ENCODE data around the gene MRPL52.
"Not testable (repeated sequence)": the region's sequence is repeated elsewhere in the genome, so short reads cannot be mapped to it uniquely, and the experiment has no call there.

The MRPL52 gene

DNA sequence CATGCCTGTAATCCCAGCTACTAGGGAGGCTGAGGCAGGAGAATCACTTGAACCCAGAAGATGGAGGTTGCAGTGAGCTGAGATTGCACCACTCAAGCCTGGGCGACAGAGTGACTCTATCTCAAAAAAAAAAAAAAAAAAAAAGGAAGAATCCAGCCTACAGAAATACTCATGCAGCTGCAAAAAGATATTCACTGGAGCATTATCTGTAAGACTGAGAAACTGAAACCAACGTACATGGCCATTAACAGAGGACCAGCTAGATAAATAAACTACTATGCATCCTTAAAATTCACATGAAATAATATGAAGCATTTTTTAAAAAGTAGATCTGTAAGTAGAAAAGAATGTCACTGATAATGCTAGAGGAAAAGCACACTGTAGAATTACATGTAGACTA is 18.0 kb upstream of the MRPL52 start:
- no peak for DNase-seq

DNA sequence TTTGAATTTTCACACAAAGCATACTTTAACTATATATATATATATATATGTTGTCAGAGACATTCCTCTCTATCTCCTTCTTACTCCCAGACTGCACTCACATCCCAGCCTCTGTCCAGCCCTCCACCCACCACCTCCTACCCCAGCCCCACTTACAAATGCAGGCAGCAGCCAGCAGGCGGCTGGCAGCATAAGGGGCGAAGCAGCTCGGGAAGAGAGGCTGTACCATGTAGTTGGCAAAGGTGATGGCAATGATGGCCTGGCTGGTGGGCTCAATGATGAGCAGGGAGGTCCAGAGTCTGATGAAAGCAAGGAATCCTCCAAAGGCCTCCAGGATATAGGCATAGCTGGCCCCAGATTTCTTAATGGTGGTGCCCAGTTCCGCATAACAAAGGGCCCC is 16.9 kb upstream of the MRPL52 start:
- no peak for DNase-seq

DNA sequence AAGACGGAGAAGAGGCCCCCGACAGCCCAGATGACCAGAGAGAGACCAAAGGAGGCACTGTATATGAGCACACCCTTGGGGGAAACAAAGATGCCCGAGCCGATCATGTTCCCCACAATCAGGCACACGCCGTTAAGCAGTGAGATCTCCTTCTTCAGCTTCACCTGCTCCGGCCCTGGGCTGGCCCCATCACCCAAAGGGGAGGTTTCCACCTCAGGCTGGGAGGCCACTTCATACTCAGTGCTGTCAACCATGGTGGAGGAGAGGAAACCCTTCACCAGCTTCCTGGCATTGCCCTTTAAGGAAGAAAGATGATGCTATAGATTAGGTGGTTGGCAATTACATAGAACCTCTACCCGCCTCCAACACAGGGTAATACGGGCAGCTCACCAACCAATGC is 16.5 kb upstream of the MRPL52 start:
- DNase-seq: no peak

DNA sequence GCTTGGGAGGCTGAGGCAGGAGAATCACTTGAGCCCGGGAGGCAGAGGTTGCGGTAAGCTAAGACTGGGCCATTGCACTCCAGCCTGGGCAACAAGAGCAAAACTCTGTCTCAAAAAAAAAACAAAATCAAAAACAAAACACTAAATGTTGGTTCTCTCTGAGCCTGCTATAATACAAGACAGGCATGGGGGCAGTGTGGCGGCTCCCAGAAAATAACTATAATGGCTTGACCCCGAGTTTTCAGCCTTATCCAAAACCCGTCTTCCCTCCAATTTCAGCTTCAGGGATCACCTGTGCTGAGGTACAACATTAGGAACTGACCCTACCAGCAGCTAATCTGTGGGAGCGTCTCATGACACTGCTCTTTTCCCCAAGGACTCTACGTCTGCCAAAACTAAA is 15.3 kb upstream of the MRPL52 start:
- no peak for DNase-seq

DNA sequence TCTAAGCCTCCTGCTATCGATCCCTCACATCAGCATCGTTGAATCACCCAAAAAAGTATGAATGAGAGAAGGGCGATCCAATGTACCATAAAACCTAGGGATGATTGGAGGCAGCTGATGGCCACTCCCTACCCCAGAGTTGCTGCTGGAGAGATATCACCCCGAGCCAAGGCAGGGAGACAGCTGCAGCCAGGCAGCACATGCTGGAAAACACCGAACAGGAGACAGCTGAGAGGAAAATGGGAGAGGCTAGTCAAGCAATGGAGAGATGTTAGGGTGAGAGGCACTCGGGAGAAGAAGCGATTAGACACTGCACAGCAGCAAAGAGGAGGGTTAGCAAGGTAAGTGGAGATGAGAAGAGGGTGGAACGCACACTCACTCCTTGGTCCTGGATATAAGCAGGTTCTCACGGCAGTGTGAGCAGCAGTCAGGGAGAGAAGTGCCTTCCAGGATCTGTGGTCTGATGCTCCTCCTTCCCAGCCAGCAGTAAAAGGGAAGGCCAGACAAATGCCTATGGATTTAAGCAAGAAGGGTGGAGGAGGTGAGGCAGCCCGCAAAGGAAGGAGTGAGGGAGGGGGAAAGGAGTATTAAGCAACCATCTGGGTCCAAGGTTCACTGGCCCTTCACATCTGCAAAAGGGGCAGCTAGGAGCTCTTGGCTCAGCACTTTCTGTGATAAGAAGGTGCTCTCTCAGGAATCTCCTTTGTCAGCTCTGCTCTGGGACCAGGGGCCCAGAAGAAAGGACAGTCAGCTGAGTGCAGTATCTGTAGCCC is 14.6 kb upstream of the MRPL52 start, which contains the start of gene SLC7A7:
SLC7A7 (minus strand) TSS at position 495 of the 773 bp plus-strand sequence. CDS start 2,037 bp downstream, outside the sequence.
- DNase-seq: no peak

DNA sequence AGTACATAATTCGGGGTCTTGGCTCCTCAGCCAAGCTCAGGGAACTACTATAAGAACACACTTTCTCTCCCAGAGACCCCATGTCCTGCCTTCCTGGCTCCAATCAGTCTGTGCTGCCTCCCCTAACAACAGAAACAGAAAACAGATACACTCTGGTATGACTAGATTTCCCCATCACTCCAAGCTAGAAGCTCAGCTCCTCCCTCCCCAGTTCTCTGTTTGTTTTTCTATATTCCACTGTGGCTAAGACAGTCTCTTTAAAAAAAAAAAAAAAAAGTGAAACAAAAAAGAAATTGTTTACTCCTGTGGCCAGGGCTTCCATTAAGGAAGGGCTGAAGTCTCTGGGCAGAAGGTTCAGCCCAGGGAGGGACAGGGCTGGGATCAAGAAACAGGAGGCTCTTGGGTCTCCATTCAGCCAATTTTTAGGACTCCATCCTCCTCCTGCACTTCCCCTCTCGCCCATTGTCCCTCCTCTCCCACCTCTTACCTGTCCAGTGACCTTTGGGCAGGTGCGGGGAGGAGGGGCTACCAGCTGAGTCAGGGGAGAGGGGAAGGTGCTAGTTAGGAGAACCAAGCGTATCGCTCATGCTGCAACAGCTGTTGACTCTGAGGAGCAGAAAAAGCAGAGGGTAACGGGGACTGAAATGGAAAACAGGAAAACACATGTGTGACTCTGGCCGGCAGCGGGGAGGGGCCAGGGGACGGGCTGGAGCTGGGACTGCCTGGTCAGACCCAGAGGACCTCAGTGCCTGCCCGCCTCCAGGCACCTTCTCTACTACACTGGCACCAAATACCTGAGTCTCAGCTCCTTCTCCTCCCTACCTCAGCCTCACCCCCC is 10.3 kb upstream of the MRPL52 start:
- DNase-seq: no peak

DNA sequence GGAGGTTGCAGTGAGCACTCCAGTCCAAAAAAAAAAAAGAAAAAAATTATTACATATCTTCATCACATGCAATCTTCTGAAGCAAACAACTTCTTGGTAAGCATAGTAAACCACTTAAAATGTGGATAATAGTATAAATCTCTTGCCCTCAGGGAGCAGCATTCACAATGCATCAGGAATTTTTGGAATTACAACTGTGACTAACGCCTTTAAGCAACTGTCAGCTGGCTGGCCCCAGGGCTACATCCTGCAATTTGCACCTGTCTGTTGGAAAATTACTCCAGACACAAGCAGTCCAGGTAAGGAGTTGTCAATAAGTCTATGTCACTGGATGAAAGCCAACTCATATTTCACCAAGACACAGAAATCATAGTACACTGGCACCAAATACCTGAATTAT is 9.0 kb upstream of the MRPL52 start:
- no peak for DNase-seq

DNA sequence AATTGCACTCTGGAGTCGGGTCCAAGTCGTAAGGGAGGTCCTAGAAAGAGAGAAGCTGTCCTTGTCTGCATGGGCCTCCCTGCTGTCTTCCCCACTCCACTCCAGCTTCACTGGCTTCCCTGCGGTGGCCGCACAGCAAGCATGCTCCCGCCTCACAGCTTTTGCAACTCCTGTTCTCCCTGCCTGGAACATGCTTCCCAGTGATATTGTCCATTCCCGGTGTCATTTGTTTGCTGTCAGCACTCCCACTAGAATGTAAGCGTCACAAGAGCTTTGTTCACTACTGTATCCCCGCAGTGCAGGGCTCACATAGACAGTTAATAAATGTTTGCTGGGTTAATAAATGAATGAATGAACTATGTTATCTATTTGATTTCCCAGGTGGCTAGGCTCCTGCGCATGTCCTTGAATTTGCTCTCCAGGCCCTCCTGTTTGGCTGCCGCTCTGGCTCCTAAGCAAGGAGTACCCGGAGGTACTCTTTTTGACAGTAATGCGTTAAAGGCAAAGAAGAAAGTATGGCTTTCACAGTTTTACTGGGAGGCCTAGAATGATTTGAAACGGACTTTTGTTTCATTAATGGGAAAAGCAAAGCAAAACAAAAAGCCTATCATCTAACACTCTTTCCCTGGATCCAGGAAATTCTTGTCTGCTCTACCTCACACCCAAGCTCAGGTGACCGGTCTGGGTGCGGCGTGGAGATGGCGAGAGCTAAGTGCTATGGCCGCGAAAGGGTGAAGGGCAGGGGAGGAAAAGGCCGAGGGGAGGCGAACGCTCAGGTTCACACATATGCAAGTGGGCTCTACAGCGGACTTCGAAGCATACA is 8.3 kb upstream of the MRPL52 start:
- no peak for DNase-seq

DNA sequence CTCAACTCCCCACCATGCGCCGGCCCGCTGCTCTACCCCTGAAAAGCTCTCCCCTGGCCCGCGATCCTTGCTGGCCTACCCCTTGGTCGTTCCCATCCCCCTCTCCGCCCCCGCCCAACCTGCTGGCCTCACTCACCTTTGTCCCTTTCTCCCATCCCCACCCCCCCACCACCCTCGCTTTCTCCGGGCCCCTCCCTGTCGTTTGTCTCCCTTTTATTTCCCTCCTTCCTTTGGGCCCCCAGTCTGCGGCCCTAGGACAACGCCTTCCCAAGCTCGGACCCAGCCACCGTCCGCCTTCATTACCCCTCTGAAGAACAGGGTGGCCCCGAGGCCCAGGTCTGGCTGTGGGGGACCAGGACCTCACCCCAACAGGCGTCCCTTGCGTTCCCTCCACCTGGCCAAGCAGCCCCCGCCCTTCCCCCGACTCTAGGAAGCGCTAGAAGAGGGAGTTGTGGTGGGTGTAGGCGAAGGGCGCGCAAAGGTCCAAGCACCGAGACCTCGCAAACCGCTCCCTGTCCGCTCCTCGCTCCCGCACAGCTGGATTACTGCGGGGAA is 7.6 kb upstream of the MRPL52 start:
- no peak for DNase-seq

DNA sequence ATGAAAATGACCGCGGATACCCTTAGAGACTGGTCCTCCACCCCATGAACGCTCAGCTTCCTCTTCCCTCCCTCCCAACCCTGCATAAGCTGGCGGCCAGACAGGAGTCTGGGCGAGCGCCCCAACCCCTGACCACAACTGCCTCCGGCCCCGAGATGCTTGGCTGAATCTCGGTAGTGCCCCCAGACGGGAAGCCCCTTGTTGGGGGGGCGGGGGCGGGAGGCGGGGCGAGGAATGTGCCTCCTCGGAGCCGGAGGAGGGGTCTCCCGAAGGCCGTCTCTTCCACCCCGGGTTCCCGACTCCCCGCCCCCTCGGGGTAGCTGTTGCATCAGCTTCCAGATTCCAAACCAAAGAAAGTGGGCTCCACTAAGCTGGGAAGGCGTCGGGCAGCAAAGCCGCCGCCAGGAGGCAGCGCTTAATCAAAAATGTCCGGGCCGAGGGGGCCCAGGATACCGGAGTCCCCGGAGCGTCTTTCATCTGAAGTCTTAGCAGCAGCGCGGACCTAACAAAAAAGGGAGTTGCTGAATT is 7.1 kb upstream of the MRPL52 start:
- peak; percentile 24 to 50 (median 34) for DNase-seq

DNA sequence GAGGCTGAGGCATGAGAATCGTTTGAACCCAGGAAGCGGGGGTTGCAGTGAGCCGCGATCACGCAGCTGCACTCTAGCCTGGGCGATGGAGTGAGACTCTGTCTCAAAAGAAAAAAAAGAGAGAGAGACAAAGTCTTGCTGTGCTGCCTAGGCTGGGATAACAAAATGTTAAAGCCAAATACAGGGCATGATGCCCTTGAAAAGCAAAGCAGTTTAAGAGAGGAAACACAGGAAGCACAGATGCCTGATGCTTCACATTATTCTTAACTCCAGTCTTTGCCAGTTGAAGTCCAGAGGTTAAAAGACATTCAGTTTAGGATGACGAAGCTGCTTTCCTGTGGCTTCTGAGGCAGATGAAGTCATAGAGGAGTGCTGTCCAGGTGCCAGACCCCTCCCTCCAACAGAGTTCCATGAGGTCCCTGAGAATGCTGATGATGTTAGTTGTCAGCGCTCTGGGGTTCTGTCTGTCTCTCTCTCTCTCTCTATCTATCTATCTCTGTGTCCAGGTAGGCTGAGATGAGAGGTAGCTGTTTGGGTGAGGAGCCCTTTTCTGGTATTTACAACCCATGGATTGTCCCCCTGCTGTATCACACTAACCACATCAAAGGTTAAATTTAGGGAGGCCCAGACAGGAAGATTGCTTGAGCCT is 4.9 kb upstream of the MRPL52 start:
- no peak for DNase-seq

DNA sequence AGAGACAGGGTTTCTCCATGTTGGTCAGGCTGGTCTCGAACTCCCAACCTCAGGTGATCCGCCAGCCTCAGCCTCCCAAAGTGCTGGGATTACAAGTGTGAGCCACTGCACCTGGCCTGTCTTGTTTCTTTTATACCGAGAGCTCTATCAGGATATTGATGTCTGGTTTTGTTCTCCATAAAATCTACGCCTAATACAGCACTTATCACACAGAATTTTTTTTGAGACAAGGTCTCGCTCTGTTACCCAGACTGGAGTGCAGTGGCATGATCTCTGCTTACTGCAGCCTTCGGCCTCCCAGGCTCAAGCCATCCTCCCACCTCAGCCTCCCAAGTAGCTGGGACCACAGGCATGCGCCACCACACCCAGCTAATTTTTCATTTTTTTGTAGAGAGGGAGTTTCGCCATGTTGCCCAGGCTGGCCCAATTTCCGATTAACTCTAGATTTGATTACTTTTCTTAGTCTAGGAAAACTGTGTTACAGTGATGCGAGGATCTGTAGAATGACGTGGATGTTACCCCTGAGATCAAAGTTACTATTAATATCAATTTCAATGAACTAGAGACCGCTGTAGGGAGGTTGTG is 519 bp upstream of the MRPL52 start:
- not testable (repeated sequence) for DNase-seq

DNA sequence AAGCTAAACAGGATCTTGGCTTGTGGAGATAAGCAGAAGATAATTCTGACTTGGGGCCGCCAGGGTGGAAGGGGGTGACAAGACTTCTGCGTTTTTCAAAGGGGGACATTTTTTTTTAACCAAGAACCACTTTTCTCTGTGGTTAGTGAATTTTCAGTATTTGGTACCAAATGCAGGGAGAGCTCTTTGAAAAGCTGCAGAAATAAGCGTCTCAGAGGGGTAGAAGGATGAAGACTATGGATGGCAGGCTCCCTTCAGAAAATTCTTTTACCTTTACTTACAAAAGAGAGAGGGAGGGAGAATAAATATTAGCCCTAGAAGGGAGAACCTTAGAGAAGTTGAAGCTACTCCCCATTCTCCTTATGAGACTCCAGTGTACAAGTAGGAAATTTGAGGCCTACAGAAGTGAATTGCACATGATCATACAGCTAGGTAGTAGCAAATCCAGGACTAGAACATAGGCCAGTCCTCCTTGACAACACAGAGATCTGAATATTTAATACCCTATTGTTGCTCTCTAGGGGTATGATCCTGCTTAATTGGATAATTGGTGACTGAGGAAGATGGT is 840 bp downstream of the MRPL52 start:
- no peak for DNase-seq

DNA sequence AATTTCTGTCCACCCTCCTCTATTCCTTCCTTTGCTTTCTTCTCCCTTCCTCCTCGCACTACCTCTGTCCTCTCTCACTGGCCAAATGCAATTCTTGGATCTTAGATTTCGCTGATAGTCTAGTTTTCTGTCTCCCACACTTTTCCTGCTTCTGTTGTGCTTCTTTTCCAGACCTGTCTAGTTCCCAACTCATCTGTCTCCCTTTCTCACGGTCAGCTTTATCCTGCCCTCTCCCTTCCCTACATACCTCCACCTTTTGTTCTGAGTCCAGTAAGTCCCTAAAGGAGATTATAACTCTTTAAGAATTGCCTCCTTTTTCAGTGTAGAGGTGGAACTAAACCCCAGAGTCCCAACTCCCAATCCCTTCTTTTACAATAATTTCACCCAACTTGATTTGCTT is 5.8 kb downstream of the MRPL52 start:
- DNase-seq: no peak

DNA sequence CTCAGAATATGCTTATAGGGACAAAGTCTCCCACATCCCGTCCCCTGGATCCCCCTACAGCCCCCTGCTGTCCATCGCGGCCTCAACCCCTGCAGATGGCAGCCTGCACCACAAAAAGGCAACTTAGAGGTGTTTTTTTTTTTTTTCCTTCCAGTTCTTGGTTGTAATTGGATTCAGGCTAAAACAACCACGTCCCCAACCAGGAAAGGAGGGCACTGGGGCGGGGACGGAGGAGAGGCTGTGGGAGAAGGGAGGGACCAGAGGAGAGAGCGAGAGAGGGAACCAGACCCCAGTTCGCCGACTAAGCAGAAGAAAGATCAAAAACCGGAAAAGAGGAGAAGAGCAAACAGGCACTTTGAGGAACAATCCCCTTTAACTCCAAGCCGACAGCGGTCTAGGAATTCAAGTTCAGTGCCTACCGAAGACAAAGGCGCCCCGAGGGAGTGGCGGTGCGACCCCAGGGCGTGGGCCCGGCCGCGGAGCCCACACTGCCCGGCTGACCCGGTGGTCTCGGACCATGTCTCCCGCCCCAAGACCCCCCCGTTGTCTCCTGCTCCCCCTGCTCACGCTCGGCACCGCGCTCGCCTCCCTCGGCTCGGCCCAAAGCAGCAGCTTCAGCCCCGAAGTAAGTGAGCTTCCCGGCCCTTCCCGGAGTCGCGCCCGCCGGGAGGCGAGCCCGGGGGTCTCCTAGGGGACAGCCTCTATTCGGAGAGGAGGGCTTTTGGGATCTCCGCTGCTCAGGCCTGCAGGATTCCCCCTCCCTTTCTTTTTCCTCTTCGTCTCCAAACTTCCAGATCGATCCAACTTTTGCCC is 6.8 kb downstream of the MRPL52 start, which contains the start of gene MMP14:
MMP14 (plus strand) TSS at position 285 of the 813 bp plus-strand sequence; CDS start at position 518, 233 bp downstream.
- no peak for DNase-seq

DNA sequence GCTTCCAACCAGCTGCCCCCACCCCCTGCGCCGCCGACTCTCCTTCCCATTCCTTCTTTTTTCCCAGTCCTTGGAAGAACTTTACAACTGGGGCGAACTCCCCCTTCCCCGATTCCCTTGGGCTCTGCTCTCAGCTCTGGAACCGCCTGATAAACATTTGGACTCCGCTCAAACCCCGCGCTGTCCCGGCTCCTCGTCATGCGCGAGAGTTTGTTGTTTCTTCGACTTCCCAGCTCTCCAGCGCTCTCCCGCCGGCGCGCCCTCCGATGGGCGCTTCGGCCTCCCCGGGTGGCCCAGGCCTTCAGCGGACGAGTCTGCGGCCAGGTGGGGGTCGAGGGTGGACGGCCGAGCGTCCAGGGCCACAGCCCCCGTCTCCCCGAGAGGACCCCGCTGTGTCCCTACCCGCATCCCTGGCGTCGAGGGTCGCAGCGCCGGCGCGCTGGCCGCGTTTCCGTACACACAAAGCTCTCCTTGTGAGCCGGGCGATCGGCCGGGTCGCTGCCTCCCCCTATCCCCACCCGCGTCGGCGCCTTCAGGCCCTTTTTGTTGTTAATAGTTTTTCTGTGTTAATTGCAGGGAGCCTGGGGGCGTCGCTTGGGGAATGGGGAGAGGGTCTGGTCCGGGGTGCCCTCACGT is 7.5 kb downstream of the MRPL52 start:
- DNase-seq: no peak

DNA sequence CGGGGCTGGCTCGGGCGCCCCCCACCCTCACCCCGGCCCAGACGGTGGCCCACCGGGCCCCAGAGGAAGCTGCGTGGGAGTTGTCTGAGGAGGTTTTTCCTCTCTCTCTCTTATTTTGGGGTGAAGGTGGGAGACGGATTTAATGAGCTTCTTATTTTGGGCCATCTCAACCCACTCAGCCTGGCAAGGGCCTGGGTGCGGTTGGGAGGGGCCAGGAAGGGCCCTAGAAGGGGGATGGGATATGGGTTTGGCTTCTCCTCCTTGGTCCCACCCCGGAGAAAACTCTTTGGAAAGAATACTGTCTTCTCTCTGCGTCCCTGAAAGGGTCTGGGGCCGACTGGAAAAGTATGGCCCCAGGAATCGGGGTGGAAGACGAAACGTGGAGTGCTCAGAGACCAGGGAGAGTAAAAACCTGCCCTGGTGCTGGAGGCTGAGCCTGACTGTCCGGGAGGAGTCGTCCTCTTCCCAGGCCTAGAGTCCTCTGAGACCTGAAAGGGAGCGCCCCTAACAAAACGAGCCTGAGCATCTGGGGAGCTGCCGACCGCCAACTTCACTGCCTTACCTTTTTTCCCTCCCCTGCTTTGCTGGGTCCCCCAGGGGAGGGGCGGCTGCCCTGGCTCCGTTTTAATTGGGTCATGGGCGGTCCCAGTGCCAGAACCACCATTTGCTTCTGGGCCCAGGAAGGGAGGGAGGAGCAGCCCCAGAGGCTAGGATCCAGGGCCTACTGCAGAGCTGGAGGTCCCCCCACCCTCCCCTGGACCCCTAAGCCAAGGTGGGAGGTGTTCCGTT is 8.3 kb downstream of the MRPL52 start:
- DNase-seq: no peak

DNA sequence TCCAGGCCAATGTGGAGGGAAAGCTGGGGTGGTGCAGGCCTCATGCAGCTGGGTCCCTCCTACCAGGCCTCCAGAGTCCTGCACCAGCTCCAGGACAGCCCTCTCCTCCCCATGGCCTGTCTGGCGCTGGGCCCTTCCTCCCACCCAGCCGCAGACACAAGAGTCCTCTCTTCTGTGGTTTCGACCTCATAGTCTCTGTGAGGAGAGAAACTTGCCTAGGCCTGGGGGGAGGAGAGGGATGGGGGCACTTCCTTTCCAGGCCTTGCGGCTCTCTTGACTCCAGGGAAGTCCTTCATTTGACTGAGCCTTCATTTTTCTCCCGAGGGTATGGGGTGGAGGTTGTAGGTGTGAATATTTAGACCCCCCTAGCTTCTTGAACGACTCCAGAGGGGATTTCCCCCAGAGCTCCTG is 8.9 kb downstream of the MRPL52 start:
- no peak for DNase-seq

Data from activated CD4-positive, CD25-positive, alpha-beta regulatory T cell (primary cell).